PC-3 (cell line): ENCODE measurements around the gene CYTH4. TPM values are rescaled to one million over a fixed set of nuclear protein-coding genes. Genes with fewer than 3 reads are reported as not detected.

Source experiments
- ATAC-seq: fragments of 200-7000 bp; cut with Tn5 transposase; 2 replicates; pipeline ENCODE4 v1.9.1; 2020; ENCODE audit warnings: mild to moderate bottlenecking, moderate library complexity
- BruUV-seq: library from RNA; stranded (reverse); fragments of 400-500 nt; replicated peaks from 2 replicates; lab custom pipeline; 2021; lab: Mats Ljungman, UMichigan
- CTCF ChIA-PET: fragments of 300-600 bp; sonication (Branson Sonifier 250); formaldehyde crosslinking; loops from one replicate; lab custom pipeline; 2022; ENCODE audit warnings: antibody characterized with exemption; lab: Charles Lee
- POLR2A ChIA-PET: fragments of 300-600 bp; sonication (Branson Sonifier 250); formaldehyde crosslinking; loops from one replicate; lab custom pipeline; 2022; ENCODE audit warnings: antibody characterized with exemption; ENCODE audit not compliant: unreplicated experiment; lab: Charles Lee
- DNase-seq: peaks from one replicate; pipeline ENCODE4 v3.0.0-alpha.2; 2015
- H2AFZ ChIP-seq: fragments of 300-600 bp; sonication (generic); 2 replicates; pipeline ENCODE4 v1.6.0; 2016; ENCODE audit warnings: antibody characterized with exemption, low read length
- H3F3A ChIP-seq: fragments of 300-600 bp; sonication (generic); one replicate; pipeline ENCODE4 v1.6.0; 2017; ENCODE audit warnings: antibody characterized with exemption, low read length, control low read depth, mild to moderate bottlenecking; ENCODE audit not compliant: unreplicated experiment
- H3K27ac ChIP-seq: fragments of 300-600 bp; sonication (generic); 2 replicates; pipeline ENCODE4 v1.5.1; 2016; ENCODE audit warnings: mild to moderate bottlenecking, low read length
- H3K27me3 ChIP-seq: fragments of 300-600 bp; sonication (generic); 2 replicates; pipeline ENCODE4 v1.6.1; 2016; ENCODE audit warnings: low read length, mixed read lengths
- H3K36me3 ChIP-seq: fragments of 300-600 bp; sonication (generic); 2 replicates; pipeline ENCODE4 v1.6.1; 2016; ENCODE audit warnings: low read depth, mixed run types, low read length, mixed read lengths
- H3K4me1 ChIP-seq: fragments of 300-600 bp; sonication (generic); 2 replicates; pipeline ENCODE4 v1.5.1; 2016; ENCODE audit warnings: low read length; ENCODE audit not compliant: insufficient read depth
- H3K4me2 ChIP-seq: fragments of 300-600 bp; sonication (generic); 2 replicates; pipeline ENCODE4 v1.6.0; 2016; ENCODE audit warnings: low read length
- H3K4me3 ChIP-seq: fragments of 300-600 bp; sonication (generic); 2 replicates; pipeline ENCODE4 v1.5.1; 2016; ENCODE audit warnings: mild to moderate bottlenecking, low read length, mixed read lengths
- H3K79me2 ChIP-seq: fragments of 300-600 bp; sonication (generic); 2 replicates; pipeline ENCODE4 v1.6.1; 2017; ENCODE audit warnings: low read length, mixed read lengths
- H3K9ac ChIP-seq: fragments of 300-600 bp; sonication (generic); 2 replicates; pipeline ENCODE4 v1.6.0; 2016; ENCODE audit warnings: mild to moderate bottlenecking, low read length
- H3K9me2 ChIP-seq: fragments of 300-600 bp; sonication (generic); replicated peaks from 2 replicates; pipeline ENCODE4 v1.6.1; 2016; ENCODE audit warnings: mixed run types, low read length, mixed read lengths
- H3K9me3 ChIP-seq: fragments of 300-600 bp; sonication (generic); 2 replicates; pipeline ENCODE4 v1.6.1; 2016; ENCODE audit warnings: low read length, mixed read lengths
- H4K20me1 ChIP-seq: fragments of 300-600 bp; sonication (generic); 2 replicates; pipeline ENCODE4 v1.6.1; 2016; ENCODE audit warnings: low read length, mixed read lengths
- CTCF ChIP-seq: fragments of 300-600 bp; sonication (generic); conservative IDR thresholded peaks from 2 replicates; pipeline ENCODE4 v1.5.1; 2017; ENCODE audit warnings: antibody characterized with exemption, low read depth, mild to moderate bottlenecking, low read length
- EZH2 ChIP-seq: fragments of 300-600 bp; sonication (generic); IDR thresholded peaks from one replicate; pipeline ENCODE4 v1.6.1; 2017; ENCODE audit warnings: antibody characterized with exemption, mild to moderate bottlenecking, low read length; ENCODE audit not compliant: unreplicated experiment
- EZH2phosphoT487 ChIP-seq: fragments of 300-600 bp; sonication (generic); IDR thresholded peaks from 2 replicates; pipeline ENCODE4 v1.6.1; 2018; ENCODE audit warnings: mild to moderate bottlenecking, antibody characterized with exemption, low read length, borderline replicate concordance
- intact Hi-C: fragments of 100-400 bp; cut with micrococcal nuclease; formaldehyde crosslinking; loops from 2 replicates; pipeline ENCODE4 v1.9.0; 2023
- total RNA-seq: library from RNA; depleted of rRNA; stranded (reverse); fragments of >200 nt; gene quantifications from 2 replicates; pipeline ENCODE4 v1.2.3, GENCODE V29; 2014

The CYTH4 gene
- total RNA-seq, 1 experiment from 2014 or later, result 1.9 TPM

DNA sequence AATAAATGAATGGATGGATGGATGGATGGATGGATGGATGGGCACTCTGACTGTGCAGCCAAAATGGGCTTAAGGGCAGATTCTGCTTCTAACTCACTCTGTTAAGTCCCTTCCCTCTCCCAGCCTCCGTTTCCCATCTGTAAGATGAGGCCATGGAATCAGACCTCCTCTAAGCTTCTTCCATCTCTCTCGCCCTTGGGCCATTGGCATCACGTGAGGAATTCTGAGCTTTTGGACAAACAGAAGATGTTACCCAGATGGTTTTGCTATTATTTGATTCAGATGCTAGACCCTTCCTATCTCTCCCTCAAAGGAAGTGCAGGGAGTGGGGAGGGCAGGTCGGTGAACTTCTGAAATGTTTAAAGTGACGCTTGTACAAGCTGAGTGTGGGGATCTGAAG lies 4.0 kb upstream of the CYTH4 start:
- no peaks in the 10 kb centered on the region for H3K36me3 ChIP-seq
- H2AFZ ChIP-seq, result no peak overlapping the region
- no peaks in the 10 kb centered on the region for H3F3A ChIP-seq
- DNase-seq (no peak), ATAC-seq (no peak)
- no peaks in the 10 kb centered on the region for H3K27me3 ChIP-seq
- no TSS peak for BruUV-seq
- no peaks in the 10 kb centered on the region for H4K20me1 ChIP-seq
- no peak for TF ChIP-seq EZH2
- no peak for TF ChIP-seq EZH2phosphoT487
- TF ChIP-seq CTCF, result no peak
- H3K9me2 ChIP-seq, result no peaks in the 10 kb centered on the region
- H3K4me2 ChIP-seq, result no peak overlapping the region
- H3K9me3 ChIP-seq, result no peaks in the 10 kb centered on the region
- H3K79me2 ChIP-seq, result no peaks in the 10 kb centered on the region
- intact Hi-C loops, result no loop called here
- H3K9ac ChIP-seq, result no peak overlapping the region
- no peak overlapping the region for H3K4me3 ChIP-seq
- peaks cover 15% of the 10 kb centered on the region for H3K4me1 ChIP-seq
- POLR2A ChIA-PET, result no interaction called here
- CTCF ChIA-PET, result no interaction called here
- H3K27ac ChIP-seq, result no peak overlapping the region

- H2AFZ ChIP-seq, result no peak overlapping the region
Measured at GRCh38 chr22:37279331-37280181, 2.8 kb upstream of the CYTH4 start.

More at GRCh38 chr22:37279331-37280181, 2.8 kb upstream of the CYTH4 start:
- H4K20me1 ChIP-seq, result no peaks in the 10 kb centered on the region
- intact Hi-C loops, result no loop called here
- no peaks in the 10 kb centered on the region for H3F3A ChIP-seq
- BruUV-seq, result no TSS peak
- no peaks in the 10 kb centered on the region for H3K79me2 ChIP-seq
- H3K27me3 ChIP-seq, result no peaks in the 10 kb centered on the region
- no peaks in the 10 kb centered on the region for H3K9me2 ChIP-seq
- no peak overlapping the region for H3K4me3 ChIP-seq
- H3K4me1 ChIP-seq, result peaks cover 10% of the 10 kb centered on the region
- H3K9ac ChIP-seq, result no peak overlapping the region
- no peak overlapping the region for H3K4me2 ChIP-seq
- no peak for TF ChIP-seq EZH2phosphoT487
- no peak for TF ChIP-seq CTCF
- TF ChIP-seq EZH2, result no peak
- no peak for DNase-seq
- POLR2A ChIA-PET, result no interaction called here
- H3K36me3 ChIP-seq, result no peaks in the 10 kb centered on the region
- H3K9me3 ChIP-seq, result no peaks in the 10 kb centered on the region
- no peak for ATAC-seq
- CTCF ChIA-PET, result no interaction called here
- H3K27ac ChIP-seq, result no peak overlapping the region
